Esophagus squamous epithelium (tissue), 4 donors: ENCODE results near the gene SMAD7.

Source experiments
- CTCF ChIP-seq, 6 experiments: fragments of 450-650 bp in 4 of 6; fragments of 200-600 bp in 2 of 6; sonication (generic) in 2 of 6; IDR thresholded peaks; one replicate each; pipeline ENCODE4 v1.5.1; 2016 to 2019; ENCODE audit warnings: antibody characterized with exemption in 6 of 6, mild to moderate bottlenecking in 4 of 6, moderate library complexity in 4 of 6
- POLR2A ChIP-seq, 4 donors: fragments of 450-650 bp; IDR thresholded peaks; one replicate each; pipeline ENCODE4 v1.6.1; 2017; ENCODE audit warnings: antibody characterized with exemption in 4 of 4, mild to moderate bottlenecking in 4 of 4, moderate library complexity in 3 of 4

- TF ChIP-seq CTCF (IDR thresholded peaks at IDR 0.05) (peak in 4 of 6 experiments; percentile 6 to 42 (median 25)), POLR2A (IDR thresholded peaks at IDR 0.05) (peak in 1 of 4 donors; percentile 32)
Measured at GRCh38 chr18:48949606-48950535, 894 bp downstream of the SMAD7 start.
